Thoracic aorta (tissue), 2 donors: ENCODE data around the gene UBE4A. TPM values are rescaled to one million over a fixed set of nuclear protein-coding genes. Genes with fewer than 3 reads are reported as not detected.

Experiments used
- ATAC-seq: fragments of 150-250 bp; one replicate; pipeline ENCODE4 v1.8.0; 2017; ENCODE audit warnings: low read depth; ENCODE audit not compliant: insufficient number of reproducible peaks, low FRiP score
- DNase-seq: peaks from one replicate; pipeline ENCODE4 v3.0.0-alpha.2; 2020; ENCODE audit warnings: low spot score
- H3K27ac ChIP-seq, 2 donors: fragments of 200-600 bp; sonication (generic); 1 replicate in 1 of 2; 2 replicates in 1 of 2; pipeline ENCODE4 v1.5.1; 2016; ENCODE audit warnings: mild to moderate bottlenecking in 2 of 2, moderate library complexity in 2 of 2
- H3K27me3 ChIP-seq: fragments of 200-600 bp; sonication (generic); replicated peaks from 2 replicates; pipeline ENCODE4 v1.6.0; 2016; ENCODE audit warnings: mild to moderate bottlenecking; ENCODE audit not compliant: insufficient read depth
- H3K36me3 ChIP-seq: fragments of 200-600 bp; sonication (generic); one replicate; pipeline ENCODE4 v1.5.1; 2016
- H3K4me1 ChIP-seq, 2 donors: fragments of 200-600 bp; sonication (generic); 1 replicate in 1 of 2; 2 replicates in 1 of 2; pipeline versions ENCODE4 v1.5.1 to v1.6.0; 2016; ENCODE audit warnings: low read depth in 2 of 2, mild to moderate bottlenecking in 1 of 2; ENCODE audit not compliant: control insufficient read depth in 1 of 2
- H3K4me3 ChIP-seq: fragments of 200-600 bp; sonication (generic); 2 replicates; pipeline ENCODE4 v1.5.1; 2016; ENCODE audit warnings: mild to moderate bottlenecking
- H3K9me3 ChIP-seq: fragments of 200-600 bp; sonication (generic); 2 replicates; pipeline ENCODE4 v1.5.1; 2016
- CTCF ChIP-seq: fragments of 200-600 bp; sonication (generic); IDR thresholded peaks from one replicate; pipeline ENCODE4 v1.5.1; 2019; ENCODE audit warnings: antibody characterized with exemption
- total RNA-seq, 2 donors: library from RNA; depleted of rRNA; stranded (reverse); fragments of >200 nt; gene quantifications; one replicate each; pipeline versions ENCODE4 v1.1.0 to v1.2.3, GENCODE V29; 2016

The UBE4A gene
- total RNA-seq, 2 donors from 2014 or later, result 37.1 to 49.0 TPM

- no peak for ATAC-seq
- Histone ChIP-seq H3K4me3 (peak overlapping the region; percentile 99), H3K27ac (no peak overlapping the region), H3K9me3 (no peaks in the 10 kb centered on the region), H3K4me1 (peaks cover 9 to 16% of the 10 kb centered on the region in 2 donors), H3K36me3 (no peaks in the 10 kb centered on the region), H3K27me3 (no peaks in the 10 kb centered on the region)
- DNase-seq, result no peak
- no peak for TF ChIP-seq CTCF
Observed at GRCh38 chr11:118434123-118434552, 74.7 kb downstream of the UBE4A start.

DNA sequence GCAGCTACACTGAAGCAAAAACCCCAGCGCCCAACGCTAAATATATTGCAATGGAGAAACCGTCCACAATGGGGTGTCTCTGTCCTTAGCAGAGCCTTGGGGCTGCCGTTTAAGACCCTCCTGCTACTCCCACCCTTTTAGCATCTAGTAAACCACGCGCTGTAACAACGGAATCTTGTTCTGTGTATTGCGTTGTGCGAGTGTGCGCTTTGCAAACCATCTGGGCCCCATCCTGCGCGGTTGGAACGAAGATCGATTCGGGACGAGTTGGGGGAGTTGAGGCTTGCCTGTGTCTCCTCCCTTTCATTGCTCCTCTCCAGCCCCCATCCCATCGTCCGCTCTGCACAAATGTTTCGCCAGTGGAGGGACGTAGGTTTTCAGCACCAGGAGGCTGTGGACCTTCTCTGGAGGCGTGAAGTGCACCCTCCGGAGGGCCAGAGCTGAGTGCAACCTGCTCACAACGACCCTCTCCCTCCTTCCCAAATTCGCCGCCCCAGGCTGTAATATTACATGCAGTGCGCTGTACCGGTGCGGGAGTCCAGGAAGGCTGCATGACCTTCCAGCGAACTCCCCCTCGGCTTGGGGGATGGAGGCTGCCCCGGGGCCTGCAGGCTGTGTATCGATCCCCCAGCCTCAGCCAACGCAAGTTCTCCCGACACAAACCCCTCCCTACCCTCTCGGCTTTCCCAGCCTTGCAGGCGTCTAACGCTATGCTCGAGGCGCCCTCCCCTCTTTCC, 75.3 kb downstream of the UBE4A start:
- Histone ChIP-seq H3K9me3 (no peaks in the 10 kb centered on the region), H3K27ac (peak overlapping the region; percentile 89 to 97), H3K36me3 (no peaks in the 10 kb centered on the region), H3K4me3 (peak overlapping the region; percentile 99), H3K4me1 (peaks cover 15 to 22% of the 10 kb centered on the region in 2 donors), H3K27me3 (no peaks in the 10 kb centered on the region)
- TF ChIP-seq CTCF, result no peak
- ATAC-seq (no peak), DNase-seq (no peak)

DNA sequence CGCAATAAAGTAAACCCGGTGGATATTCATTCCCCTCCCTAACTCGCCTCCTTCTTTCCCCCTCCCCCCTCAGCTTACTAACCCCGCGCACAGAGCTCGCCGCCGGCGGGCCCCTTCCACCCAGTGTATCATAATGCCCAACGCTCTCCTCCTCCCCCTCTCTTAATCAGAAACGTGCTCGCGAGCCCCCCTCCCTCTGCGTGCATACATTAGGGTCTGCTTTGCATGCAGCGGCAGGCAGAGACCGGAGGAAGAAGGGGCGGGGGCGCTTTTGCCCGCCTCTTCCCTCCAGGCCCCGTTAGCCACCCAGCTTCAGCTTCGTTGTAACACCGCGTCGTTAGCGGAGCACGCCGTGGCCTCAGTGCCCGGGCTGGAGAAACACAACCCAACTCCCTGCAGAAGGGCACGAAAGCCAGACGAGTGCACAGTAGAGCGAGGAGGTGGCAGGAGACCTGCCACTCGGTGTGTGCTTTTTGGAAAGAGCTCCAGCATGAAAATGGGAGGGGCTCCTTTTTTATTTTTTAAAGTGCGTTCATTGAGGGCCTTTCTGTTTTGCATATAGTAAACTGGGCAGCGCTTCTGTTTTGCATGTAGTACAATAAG, 76.0 kb downstream of the UBE4A start:
- Histone ChIP-seq H3K36me3 (no peaks in the 10 kb centered on the region), H3K4me3 (peak overlapping the region; percentile 99), H3K4me1 (peaks cover 20 to 28% of the 10 kb centered on the region in 2 donors), H3K27ac (peak overlapping the region; percentile 89 to 97), H3K9me3 (no peaks in the 10 kb centered on the region), H3K27me3 (no peaks in the 10 kb centered on the region)
- no peak for TF ChIP-seq CTCF
- DNase-seq (peak; percentile 8), ATAC-seq (no peak)

DNA sequence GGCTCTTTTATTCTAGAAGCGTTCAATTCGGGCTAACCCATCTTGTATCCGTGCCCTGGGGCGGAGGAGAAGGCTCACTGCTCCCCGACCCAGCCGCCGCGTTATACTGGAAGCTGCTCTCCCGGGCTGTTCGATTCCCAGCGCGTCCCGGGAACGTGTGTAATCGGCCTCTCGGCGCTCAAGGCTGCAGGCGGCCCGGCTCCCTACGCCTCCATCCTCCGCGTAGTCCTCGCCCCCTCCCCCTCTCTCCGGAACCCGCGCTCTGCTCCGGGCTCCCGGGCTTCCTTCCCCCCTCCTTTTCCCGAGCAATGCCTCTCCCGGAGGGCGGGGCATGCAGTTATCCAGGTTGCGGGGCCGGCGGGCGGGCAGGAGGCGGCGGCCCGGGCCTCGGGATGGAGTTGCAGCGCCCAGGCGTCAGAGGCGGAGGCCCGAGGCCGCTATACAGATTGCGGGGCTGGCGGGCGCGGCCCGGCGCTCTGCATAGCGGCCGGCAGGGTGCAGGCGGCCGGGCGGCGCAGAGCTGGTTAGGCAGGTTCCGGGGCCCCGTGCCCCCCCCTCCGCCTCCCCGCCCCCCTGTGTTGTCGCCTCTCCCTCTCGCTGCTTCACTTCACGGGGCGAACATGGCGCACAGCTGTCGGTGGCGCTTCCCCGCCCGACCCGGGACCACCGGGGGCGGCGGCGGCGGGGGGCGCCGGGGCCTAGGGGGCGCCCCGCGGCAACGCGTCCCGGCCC, 76.7 kb downstream of the UBE4A start, which contains the start of gene KMT2A:
TSS of gene KMT2A (plus strand) at position 600 of the 732 bp plus-strand sequence. CDS start at position 621, 21 bp downstream.
- ATAC-seq (peak; percentile 75), DNase-seq (peak; percentile 88)
- peak; percentile 28 for TF ChIP-seq CTCF
- H3K27me3 ChIP-seq, result no peaks in the 10 kb centered on the region
- peak within 1 kb of the TSS; percentile 99 for H3K4me3 ChIP-seq
- peaks cover 27 to 35% of the 10 kb centered on the region in 2 donors for H3K4me1 ChIP-seq
- H3K27ac ChIP-seq, result peak within 1 kb of the TSS; percentile 89 to 97
- H3K36me3 ChIP-seq, result no peaks in the 10 kb centered on the region
- no peaks in the 10 kb centered on the region for H3K9me3 ChIP-seq

GRCh38 chr11:118436639-118437207, 77.3 kb downstream of the UBE4A start:
- ATAC-seq (peak; percentile 8), DNase-seq (no peak)
- peak overlapping the region; percentile 99 for H3K4me3 ChIP-seq
- H3K4me1 ChIP-seq, result peaks cover 31 to 42% of the 10 kb centered on the region in 2 donors
- no peaks in the 10 kb centered on the region for H3K9me3 ChIP-seq
- H3K36me3 ChIP-seq, result no peaks in the 10 kb centered on the region
- TF ChIP-seq CTCF, result no peak
- H3K27ac ChIP-seq, result peak overlapping the region; percentile 89 to 97
- no peaks in the 10 kb centered on the region for H3K27me3 ChIP-seq
